Calu3 (cell line): Measurements from ENCODE around the gene STRIP2. TPM values are rescaled to one million over a fixed set of nuclear protein-coding genes. Genes with fewer than 3 reads are reported as not detected.

ENCODE experiments used
- BruUV-seq: library from RNA; stranded (reverse); fragments of 400-500 nt; replicated peaks from 2 replicates; lab custom pipeline; 2021; lab: Mats Ljungman, UMichigan
- CTCF ChIA-PET: fragments of 300-600 bp; sonication (Branson Sonifier 250); formaldehyde crosslinking; loops from one replicate; lab custom pipeline; 2022; ENCODE audit warnings: antibody characterized with exemption; lab: Charles Lee
- DNase-seq: peaks from one replicate; pipeline ENCODE4 v3.0.0; 2022
- H3K27ac Mint-ChIP-seq: one replicate; pipeline ENCODE4 v1.8.0; 2022; ENCODE audit warnings: mixed read lengths; ENCODE audit not compliant: unreplicated experiment
- H3K27me3 Mint-ChIP-seq: one replicate; pipeline ENCODE4 v1.8.0; 2022; ENCODE audit warnings: mixed read lengths; ENCODE audit not compliant: unreplicated experiment
- H3K36me3 Mint-ChIP-seq: one replicate; pipeline ENCODE4 v1.8.0; 2022; ENCODE audit warnings: mild to moderate bottlenecking, moderate library complexity, mixed read lengths; ENCODE audit not compliant: insufficient read depth, unreplicated experiment
- H3K4me1 Mint-ChIP-seq: one replicate; pipeline ENCODE4 v1.8.0; 2022; ENCODE audit warnings: mild to moderate bottlenecking, low read depth, mixed read lengths; ENCODE audit not compliant: unreplicated experiment
- H3K4me3 Mint-ChIP-seq: one replicate; pipeline ENCODE4 v1.8.0; 2022; ENCODE audit warnings: mild to moderate bottlenecking, low read depth, moderate library complexity, mixed read lengths; ENCODE audit not compliant: unreplicated experiment
- H3K9me3 Mint-ChIP-seq: one replicate; pipeline ENCODE4 v1.8.0; 2022; ENCODE audit warnings: low read depth, mixed read lengths; ENCODE audit not compliant: unreplicated experiment
- intact Hi-C: fragments of 100-400 bp; cut with micrococcal nuclease; formaldehyde crosslinking; loops from one replicate; pipeline ENCODE4 v1.10.0; 2022; ENCODE audit not compliant: unreplicated experiment
- total RNA-seq: library from RNA; stranded (reverse); gene quantifications from 2 replicates; pipeline ENCODE4 v1.2.3, GENCODE V29; 2022
- TF ChIP-seq, protein P1 (sequence below): fragments of 200-600 bp; IDR thresholded peaks from one replicate; pipeline ENCODE4 v1.8.0; 2022; ENCODE audit warnings: antibody characterized with exemption; ENCODE audit not compliant: unreplicated experiment

STRIP2 gene
- total RNA-seq, 1 experiment from 2014 or later, result 10.1 TPM

- no peak for DNase-seq
- no peak overlapping the region for H3K4me3 Mint-ChIP-seq
- H3K27ac Mint-ChIP-seq, result no peak overlapping the region
- CTCF ChIA-PET, result no interaction called here
- BruUV-seq, result no TSS peak
- no peaks in the 10 kb centered on the region for H3K27me3 Mint-ChIP-seq
- H3K9me3 Mint-ChIP-seq, result peaks cover under 1% of the 10 kb centered on the region
- intact Hi-C loops, result no loop called here
- no peaks in the 10 kb centered on the region for H3K36me3 Mint-ChIP-seq
- TF ChIP-seq, protein P1, sequence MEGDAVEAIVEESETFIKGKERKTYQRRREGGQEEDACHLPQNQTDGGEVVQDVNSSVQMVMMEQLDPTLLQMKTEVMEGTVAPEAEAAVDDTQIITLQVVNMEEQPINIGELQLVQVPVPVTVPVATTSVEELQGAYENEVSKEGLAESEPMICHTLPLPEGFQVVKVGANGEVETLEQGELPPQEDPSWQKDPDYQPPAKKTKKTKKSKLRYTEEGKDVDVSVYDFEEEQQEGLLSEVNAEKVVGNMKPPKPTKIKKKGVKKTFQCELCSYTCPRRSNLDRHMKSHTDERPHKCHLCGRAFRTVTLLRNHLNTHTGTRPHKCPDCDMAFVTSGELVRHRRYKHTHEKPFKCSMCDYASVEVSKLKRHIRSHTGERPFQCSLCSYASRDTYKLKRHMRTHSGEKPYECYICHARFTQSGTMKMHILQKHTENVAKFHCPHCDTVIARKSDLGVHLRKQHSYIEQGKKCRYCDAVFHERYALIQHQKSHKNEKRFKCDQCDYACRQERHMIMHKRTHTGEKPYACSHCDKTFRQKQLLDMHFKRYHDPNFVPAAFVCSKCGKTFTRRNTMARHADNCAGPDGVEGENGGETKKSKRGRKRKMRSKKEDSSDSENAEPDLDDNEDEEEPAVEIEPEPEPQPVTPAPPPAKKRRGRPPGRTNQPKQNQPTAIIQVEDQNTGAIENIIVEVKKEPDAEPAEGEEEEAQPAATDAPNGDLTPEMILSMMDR, result no peak
- peaks cover 18% of the 10 kb centered on the region for H3K4me1 Mint-ChIP-seq
Measured at GRCh38 chr7:129454249-129454551, 20.0 kb downstream of the STRIP2 start.

GRCh38 chr7:129456421-129456820 is 22.2 kb downstream of the STRIP2 start:
- H3K4me3 Mint-ChIP-seq, result no peak overlapping the region
- DNase-seq, result no peak
- TF ChIP-seq, protein P1, result no peak
- H3K27ac Mint-ChIP-seq, result no peak overlapping the region
- BruUV-seq, result no TSS peak
- intact Hi-C loops, result no loop called here
- H3K36me3 Mint-ChIP-seq, result no peaks in the 10 kb centered on the region
- peaks cover 18% of the 10 kb centered on the region for H3K4me1 Mint-ChIP-seq
- CTCF ChIA-PET, result no interaction called here
- H3K9me3 Mint-ChIP-seq, result no peaks in the 10 kb centered on the region
- H3K27me3 Mint-ChIP-seq, result no peaks in the 10 kb centered on the region

DNA sequence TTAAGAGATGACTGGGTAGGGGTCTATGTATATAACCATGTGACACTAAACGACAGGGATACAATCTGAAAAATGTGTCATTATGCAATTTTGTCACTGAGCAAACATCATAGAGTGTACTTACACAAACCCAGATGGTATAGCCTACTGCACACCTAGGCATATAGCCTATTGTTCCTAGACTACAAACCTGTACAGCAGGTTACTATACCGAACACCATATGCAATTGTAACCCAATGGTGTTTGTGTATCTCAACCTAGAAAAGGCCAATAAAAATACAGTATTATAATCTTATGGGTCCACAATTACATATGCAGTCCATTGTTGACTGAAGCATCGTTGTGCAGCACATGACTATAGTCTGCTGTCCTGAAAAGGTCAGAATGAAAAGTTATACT is 22.9 kb downstream of the STRIP2 start:
- Mint-ChIP-seq H3K9me3 (no peaks in the 10 kb centered on the region), H3K27me3 (no peaks in the 10 kb centered on the region), H3K27ac (no peak overlapping the region), H3K36me3 (no peaks in the 10 kb centered on the region), H3K4me3 (no peak overlapping the region), H3K4me1 (peaks cover 18% of the 10 kb centered on the region)
- intact Hi-C loops, result no loop called here
- CTCF ChIA-PET, result no interaction called here
- no TSS peak for BruUV-seq
- TF ChIP-seq, protein P1, result no peak
- DNase-seq, result no peak

DNA sequence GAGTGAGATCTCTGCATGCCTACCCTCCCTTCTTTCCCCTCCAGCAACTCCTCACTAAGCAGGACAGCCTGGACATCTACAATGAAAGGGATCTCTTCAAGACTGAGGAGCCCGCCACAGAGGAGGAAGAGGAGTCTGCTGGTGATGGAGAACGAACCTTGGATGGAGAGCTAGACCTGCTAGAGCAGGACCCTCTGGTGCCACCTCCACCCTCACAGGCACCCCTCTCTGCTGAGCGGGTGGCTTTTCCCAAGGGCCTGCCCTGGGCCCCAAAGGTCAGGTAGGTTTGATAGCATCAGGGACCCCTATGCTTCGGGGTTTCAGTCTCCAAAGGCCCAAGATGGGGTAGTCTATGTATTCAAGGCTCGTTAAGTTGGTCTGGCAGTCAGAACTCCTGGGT is 23.9 kb downstream of the STRIP2 start:
- no peak overlapping the region for H3K4me3 Mint-ChIP-seq
- intact Hi-C loops, result no loop called here
- CTCF ChIA-PET, result interaction anchor here (0.6 kb wide), 1 partner anchor 68 kb away, joined by 3 read pairs; no protein-coding TSS in a partner anchor
- no peak for DNase-seq
- H3K27me3 Mint-ChIP-seq, result no peaks in the 10 kb centered on the region
- H3K36me3 Mint-ChIP-seq, result no peaks in the 10 kb centered on the region
- TF ChIP-seq, protein P1, result no peak
- no peaks in the 10 kb centered on the region for H3K9me3 Mint-ChIP-seq
- H3K4me1 Mint-ChIP-seq, result peaks cover 15% of the 10 kb centered on the region
- no TSS peak for BruUV-seq
- H3K27ac Mint-ChIP-seq, result no peak overlapping the region
